Left hindlimb (tissue), 1 donor: ENCODE measurements around the gene TMBIM6.
A peak's percentile ranks its signal among the peaks of the same experiment; 100 is the strongest.
"Not testable (repeated sequence)": the region's sequence is repeated elsewhere in the genome, so short reads cannot be mapped to it uniquely, and the experiment has no call there.

ENCODE experiments used
- DNase-seq: peaks from one replicate; pipeline ENCODE4 v3.0.0-alpha.2; 2018

TMBIM6 gene, protein sequence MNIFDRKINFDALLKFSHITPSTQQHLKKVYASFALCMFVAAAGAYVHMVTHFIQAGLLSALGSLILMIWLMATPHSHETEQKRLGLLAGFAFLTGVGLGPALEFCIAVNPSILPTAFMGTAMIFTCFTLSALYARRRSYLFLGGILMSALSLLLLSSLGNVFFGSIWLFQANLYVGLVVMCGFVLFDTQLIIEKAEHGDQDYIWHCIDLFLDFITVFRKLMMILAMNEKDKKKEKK

DNA sequence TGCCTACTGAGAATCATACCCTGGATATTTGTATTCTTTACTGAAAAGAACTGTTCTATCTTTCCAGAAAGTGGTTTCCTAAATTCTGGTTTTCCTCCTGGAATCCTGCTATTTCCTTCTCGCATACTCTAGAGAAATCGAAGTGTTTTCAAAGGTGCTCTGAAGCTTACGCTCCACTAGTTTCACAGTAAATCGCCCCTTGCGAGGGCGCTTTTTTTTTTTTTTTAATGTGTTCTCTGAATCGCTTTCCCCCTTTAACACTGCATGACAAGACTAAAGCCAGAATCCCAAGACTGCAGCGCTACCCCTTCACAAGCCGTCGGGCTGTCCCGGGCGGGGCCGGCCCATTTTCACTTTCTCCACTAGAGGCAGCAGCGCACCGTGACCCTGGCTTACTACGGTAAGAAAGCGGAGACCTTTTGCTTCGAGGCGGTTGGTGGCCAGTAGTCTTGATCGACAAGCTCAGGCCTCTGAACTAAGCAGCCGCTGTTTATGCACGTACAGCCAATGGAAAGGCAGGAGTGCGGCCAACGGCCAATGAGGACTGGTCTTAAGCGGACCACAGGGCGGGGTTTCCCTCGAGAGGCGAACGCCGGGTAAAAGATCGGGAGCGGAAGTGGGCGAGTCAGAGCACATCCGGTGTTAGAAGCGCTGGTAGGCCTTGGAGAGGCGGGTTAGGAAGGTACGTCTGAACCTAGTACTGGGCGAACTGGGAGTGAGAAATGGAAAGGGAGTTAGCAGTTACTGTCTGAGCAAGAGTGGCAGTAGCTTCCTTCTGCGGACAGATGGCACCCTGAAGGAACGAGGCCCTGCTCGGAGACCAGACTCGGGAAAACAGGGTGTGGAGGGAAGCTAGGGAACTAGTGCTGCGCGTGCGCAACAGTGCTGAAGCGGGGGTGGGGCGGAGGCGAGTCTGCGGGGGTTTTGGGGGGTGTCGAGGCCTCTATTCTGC lies at the start of gene TMBIM6:
Gene TMBIM6, plus strand, starts transcription at position 628 of the 952 bp plus-strand sequence. CDS start 10,937 bp downstream, outside the sequence.
- DNase-seq, result peak; percentile 99

DNA sequence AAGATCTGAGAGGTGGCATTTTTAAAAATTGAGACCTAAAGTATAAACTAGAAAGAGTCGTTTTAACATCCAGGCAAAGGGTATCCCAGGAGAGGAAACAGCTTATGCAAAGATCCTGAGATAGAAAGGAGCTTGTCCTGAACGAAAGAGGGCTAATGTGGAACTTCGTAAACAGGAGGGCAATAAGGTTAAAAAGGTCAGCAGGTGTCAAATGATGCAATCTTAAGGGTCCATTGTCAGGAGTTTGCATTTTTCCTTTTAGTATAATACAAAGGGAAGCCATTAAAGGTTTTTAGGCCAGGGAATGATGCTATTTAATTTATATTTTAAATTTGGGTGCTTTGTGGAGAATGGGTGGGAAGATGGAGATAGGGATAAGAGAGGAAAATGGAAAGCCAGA lies 48.5 kb upstream of the TMBIM6 start:
- DNase-seq, result no peak

DNA sequence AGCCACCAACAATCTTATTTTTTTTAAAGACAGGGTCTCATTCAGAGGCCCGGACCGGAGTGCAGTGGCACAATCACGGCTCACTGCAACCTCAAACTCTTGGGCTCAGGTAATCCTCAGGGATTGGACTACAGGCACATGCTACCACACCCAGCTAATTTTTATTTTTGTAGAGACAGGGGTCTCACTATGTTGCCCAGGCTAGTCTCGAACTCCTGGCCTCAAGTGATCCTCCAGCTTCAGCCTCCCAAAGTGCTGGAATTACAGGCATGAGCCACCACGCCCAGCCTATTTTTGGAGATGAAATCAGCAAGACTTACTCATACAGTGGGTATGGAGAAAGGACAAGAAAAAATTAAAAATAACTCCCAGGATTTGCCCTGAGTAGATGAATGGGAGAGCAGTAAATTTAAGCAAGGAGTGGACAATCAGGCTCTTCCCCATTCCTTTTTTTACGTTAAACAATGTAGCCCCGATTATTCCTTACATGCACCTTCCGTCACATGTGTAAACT lies 47.4 kb upstream of the TMBIM6 start:
- DNase-seq, result no peak

DNA sequence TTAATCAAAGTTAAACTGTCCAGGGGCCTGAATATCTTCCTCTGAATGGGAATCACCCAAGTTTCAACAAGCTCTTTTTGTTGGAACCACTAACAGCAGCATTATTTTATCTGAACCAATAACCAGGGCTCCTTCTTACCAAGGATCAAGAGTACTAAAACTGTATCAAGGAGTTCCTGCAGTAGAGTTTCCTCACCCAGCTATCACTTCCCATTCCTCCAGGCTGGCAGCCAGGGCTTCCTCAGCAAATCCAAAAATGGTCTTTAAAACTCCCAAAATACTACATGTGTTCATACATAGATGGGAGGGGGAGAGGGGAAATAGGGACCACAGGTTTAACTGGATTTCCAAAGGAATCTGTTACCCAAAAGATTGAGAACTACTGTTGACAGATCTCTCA lies 44.6 kb upstream of the TMBIM6 start:
- DNase-seq, result no peak

DNA sequence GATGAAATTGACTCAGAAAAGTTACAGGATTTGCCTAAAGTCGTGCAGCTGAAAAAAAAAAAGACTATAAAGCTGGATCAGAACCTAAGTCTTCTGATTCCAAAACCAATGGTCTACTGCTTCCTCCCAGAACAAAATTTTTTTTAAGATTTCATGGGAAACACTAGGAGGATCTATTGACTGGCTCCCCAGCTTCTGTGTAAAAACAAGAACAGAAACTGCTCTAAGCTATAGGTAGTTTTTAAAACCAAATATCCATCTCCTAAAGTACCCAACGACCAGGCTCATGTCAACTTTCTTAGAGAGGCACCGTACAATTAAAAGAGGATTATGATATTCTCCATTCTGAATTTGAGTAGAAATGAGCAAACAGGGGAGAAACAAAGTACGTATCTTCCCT lies 43.5 kb upstream of the TMBIM6 start:
- no peak for DNase-seq

DNA sequence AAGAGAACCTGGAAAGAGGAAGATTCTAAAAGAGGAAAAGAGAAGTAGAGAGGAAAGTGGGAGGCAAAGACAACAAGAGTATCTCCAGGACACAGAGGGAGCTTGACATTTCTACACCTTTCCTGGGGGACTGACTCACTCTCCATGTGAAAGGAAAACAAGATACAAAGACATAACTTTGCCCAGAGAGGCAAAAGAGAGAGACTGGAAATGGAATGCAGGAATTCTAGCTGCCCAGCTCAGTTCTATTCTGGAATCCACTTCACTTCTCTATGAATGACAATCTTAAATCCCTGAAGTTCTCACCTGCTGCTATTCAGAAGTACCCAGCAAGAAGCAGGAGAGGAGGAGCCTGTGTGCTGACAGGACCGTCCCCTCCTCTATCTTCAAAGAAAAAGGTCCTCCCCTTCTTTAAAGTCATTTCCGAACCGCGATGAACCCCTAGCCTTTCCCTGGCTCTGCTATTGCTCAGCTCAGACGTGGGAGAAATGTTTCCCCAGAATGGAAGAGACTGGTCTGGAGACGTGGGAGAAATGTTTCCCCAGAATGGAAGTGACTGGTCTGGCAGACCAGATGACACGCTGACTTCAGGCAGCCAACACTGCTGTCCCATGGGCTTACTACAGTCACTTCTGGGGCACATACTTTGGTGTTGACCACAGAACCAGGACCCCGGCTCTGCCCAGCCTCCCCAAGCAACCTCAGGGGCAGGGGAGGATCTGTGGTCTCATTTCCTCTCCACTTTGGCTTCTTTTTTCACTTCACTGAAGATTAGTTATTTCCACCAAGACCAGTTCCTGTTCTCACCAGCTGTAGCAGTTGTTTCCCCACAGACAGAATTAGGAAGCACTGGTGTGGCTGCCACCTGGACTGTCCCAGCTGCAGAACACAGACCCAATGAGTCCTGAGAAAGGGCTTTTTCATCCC lies 42.5 kb upstream of the TMBIM6 start:
- peak; percentile 71 for DNase-seq

DNA sequence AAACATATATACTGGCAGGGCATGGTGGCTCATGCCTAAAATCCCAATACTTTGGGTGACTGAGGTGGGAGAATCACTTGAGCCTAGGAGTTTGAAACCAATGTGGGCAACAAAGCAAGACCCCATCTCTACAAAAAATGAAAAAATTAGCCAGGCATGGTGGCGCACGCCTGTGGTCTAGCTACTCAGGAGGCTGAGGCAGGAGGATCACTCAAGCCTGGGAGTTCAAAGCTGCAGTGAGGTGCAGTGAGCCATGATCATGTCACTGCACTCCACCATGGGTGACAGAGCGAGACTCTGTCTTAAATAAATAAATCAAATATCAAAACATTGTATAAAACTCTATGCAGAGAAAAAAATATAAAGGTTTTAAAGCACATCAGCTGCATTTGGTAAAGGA lies 39.3 kb upstream of the TMBIM6 start:
- no peak for DNase-seq

DNA sequence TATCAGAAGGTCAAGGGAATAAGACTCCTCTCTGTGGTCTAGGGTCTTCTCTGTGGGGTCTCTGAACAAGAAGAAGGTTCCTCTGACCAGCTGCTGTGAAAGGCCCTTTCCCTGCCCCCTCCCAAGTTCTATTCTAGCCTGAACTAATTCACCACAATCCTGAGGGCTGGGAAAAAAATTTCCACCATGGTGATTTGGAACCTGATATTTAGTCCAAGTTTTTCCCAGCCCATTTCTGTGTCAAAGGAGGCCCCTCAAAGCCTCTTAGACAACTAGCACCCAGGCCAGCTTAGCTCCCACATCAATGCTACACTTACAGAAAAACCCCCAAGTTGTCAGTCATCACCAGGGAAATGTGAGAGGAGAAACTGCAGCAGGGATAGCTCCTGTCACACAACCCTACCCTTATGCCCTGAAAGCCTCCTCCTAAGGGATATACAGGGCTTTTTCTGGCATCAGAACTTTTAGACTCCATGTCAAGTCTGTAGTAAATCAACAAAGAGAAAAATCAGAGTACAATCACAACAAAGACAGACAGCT lies 38.6 kb upstream of the TMBIM6 start:
- no peak for DNase-seq

DNA sequence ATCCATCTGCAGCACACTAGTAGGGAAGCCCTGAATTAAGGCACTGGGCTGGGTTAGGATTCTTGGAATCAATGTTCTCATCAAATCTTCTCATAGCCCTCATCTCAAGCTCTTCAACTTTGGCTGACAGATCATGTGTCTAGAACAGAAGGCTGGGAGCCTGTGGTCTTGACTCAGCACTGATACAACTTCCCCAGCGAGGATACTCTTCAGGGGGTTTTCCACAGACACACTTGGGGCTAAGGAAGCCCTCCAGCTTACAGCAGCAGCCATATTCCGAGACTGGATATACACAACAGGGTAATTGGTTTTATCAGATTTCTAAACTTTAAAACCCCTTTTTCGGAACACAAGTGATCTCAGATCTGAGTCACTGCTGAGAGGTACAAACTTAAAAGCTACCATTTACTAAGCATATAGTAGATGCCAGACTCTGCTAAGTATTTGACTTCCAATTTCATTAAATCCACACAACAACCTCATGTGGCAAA lies 37.7 kb upstream of the TMBIM6 start:
- DNase-seq, result no peak

DNA sequence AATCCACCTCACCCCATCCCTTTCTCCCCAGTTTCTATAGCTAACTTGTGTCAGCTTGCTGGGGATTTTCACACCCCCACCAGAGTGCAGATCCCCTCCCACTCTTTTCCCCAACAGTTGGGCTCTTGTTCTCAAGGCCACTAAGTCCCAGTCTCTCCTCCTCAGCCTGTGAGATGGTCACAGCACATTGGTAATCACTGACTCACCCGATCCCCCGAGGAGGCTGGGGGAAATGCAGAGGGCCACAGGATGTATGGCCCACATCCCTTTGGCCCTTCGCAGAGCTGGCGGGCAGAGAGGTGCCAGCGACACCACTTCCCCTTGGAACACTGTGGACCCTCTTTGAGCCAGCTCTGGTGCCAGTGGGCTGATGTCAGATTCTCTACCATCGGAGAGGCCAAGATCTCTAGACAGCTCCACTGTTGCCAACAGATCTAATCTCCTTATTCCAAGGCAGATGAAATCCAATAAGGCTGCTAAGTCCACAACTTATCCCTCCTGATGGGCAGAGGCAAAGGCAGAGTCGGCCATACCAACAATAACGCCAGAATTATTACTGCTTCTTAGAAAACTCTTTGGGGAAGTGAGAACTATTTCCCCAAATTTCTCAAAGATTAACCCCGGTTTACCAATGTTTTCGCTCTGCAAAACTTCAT lies 35.8 kb upstream of the TMBIM6 start:
- peak; percentile 54 for DNase-seq

DNA sequence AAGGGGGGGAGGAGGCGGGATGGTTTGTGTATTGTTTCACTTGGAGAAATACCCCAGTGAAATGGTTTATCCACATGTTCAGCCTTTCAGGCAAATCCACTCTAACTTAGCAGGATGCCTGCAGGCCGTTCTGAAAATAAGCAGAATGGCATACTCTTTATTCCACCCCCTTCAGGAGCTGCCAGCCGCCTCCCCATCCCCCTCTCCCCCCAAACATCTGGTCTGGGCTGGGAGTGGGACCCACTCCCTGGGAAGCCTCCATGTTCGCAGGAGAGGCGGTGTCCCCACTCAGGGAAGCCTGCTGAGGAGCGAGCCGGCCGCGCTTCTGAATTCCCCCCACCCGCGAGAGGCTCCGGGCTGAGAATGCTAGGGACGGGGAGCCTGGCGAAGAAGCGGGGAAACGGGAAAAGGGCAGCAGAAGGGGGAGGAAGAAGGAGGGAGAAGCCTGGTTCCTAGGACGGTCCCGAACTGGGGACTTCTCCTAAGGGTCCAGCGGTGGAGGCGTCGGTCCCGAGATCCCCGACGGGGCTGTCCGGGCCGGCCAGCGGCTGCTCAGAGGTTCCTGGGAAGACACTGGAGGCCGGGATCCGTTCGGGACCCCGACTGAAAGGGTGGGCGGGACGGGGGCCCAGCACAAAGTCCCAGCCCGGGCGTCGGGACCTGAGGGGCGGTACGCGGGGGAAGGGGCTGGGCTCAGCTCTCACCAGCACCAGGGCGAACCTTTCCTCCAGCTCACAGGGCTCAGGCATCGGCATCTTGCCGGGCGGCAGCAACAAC lies 34.8 kb upstream of the TMBIM6 start:
- DNase-seq, result peak; percentile 78

DNA sequence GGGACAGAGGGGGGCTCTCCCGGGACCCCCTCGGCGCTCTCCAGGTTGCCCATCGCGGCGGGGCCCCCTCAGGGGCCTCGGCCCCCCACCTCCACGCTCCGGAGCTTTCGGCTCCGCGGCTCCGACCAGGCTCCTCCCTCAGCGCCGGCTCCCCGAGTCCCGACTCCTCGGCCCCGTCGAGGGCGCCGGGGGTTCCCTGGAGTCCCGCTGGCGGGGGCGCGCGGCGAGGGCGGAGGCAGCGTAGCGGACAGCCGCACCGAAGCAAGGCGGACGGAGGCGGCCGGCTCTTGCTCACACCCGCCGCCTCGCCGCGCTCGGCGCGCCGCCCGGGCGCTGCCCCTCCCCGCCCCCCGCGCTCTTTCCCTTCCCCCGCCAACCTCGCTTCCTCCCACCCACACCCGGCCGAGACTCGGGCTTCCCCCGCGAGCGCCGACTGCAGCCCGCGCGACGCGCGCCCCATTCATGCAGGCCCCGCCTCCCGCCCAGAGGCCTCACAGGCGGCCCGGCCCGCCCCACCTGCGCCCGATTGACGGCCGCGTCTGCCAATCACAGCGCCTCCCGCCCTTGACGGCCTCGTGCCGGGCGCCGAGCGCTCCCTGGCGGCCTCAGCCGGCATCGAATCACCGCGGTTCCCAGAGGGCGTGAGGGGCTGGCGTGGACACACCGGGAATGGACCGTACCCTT lies 34.1 kb upstream of the TMBIM6 start, which contains the start of gene FMNL3:
Gene FMNL3, minus strand, starts transcription at position 278 of the 684 bp plus-strand sequence. Its CDS starts 225 bp downstream, at position 53.
- DNase-seq, result peak; percentile 99

DNA sequence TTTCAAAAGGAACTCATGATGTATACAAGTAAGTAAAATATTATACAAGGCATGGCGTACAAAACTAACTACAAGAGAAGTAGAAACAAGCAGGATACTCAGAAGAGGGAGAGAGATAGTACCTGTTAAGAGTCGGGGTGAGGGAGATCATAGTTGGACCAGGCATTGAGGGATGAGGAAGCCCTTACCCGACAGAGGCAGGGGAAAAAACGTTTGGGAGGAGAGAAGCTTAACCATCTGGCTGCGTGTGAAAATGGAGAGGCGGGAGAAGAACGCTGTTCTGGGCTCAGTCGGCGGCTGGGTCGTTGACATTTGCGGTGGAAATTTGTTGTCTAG lies 33.6 kb upstream of the TMBIM6 start:
- DNase-seq, result no peak

DNA sequence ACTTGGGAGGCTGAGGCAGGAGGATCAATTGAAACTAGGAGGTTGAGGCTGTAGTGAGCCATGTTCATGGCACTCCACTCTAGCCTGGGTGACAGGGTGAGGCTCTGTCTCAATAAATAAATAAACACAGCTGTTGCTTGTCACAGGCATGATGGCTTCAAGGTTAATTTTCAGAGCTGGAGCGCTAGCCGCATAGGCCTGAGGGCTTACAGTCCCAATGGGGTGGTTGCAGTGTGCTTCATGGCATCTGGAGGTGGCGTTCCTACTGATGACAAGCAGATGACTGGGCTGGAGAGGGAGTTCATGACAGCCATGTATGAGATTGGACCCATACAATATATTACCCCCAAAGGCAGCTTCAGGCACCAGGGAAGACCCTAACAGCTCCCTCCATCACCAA lies 32.5 kb upstream of the TMBIM6 start:
- no peak for DNase-seq

DNA sequence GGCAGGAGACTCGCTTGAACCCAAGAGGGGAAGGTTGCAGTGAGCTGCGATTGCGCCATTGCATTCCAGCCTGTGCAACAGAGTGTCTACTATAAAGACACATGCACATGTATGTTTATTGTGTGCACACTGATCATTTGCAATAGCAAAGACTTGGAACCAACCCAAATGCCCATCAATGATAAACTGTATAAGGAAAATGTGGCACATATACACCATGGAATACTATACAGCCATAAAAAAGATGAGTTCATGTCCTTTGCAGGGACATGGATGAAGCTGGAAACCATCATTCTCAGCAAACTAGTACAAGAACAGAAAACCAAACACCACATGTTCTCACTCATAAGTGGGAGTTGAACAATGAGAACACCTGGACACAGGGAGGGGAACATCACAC lies 27.4 kb upstream of the TMBIM6 start:
- DNase-seq, result not testable (repeated sequence)

DNA sequence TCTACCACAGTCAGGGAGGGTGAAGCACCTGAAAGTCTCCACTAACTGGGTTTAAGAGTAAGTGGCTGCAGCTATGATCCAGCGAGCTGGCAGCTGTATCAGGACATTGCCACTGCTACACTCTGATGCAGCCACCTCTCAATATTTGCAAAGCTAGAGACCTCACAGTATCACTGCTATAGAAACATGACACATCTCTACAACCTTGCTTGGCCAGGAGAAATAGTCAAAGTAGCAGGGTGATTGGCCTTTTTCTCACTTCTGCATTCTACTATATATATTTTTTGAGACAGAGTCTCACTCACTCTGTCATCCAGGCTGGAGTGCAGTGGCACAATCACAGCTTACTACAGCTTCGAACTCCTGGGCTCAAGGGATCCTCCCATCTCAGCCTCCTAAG lies 24.8 kb upstream of the TMBIM6 start:
- no peak for DNase-seq

DNA sequence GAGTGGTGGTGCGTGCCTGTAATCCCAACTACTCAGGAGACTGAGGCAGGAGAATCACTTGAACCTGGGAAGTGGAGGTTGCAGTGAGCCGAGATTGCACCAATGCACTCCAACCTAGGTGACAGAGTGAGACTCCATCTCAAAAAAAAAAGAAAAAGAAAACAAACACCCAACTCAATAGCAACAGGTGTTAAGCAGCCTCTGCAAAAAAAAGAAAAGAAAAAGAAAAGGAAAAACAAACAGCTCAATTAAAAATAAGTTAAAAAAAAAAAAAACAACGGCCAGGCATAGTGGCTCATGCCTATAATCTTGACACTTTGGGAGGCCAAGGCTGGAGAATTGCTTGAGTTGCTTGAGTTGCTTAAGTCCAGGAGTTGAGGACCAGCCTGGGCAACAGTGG lies 23.6 kb upstream of the TMBIM6 start:
- DNase-seq, result not testable (repeated sequence)

DNA sequence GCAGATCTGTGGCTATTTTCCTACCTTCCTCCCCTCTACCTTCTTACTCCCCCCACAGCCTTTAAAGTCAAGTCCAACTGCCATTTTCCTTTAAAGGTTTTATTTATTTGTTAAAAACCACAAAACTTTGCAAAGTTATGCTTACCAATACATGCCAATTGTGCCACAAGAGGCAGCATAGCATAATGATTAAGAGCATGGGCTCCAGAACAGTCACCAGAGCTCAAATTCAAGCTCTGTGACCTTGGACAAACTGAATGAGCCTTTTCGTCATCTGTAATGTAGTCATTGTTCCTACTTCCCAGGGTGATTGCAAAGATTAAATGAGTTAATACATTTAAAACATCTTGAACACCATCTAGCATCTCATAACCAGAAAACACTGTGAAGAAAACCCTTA lies 21.1 kb upstream of the TMBIM6 start:
- DNase-seq, result no peak

DNA sequence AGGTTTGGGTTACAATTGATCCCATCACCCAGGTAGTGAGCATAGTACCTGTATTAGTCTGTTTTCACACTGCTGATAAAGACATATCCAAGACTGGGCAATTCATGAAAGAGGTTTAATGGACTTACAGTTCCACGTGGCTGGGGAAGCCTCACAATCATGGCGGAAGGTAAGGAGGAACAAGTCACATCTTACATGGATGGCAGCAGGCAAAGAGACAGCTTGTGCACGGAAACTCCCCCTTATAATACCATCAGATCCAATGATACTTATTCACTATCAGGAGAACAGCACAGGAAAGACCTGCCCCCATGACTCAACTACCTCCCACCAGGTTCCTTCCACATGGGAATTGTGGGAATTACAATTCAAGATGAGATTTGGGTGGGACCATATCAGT lies 20.0 kb upstream of the TMBIM6 start:
- DNase-seq, result not testable (repeated sequence)

DNA sequence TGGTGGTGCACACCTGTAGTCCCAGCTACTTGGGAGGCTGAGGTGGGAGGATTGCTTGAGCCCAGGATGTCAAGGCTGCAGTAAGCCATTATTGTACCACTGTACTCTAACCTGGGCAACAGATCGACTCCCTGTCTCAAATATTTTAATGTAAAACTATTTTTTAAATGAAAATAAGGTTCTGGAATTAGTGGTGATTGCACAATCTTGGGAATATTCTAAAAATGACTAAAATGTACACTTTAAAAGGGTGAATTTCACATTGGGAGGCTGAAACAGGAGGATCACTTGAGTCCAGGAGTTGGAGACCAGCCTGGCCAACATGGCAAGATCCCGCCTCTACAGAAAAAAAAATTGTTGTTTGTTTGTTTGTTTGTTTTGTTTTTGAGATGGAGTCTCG lies 12.9 kb upstream of the TMBIM6 start:
- no peak for DNase-seq
